Endothelial cell of umbilical vein (primary cell): ENCODE measurements around the gene INHA. TPM values are rescaled to one million over a fixed set of nuclear protein-coding genes. Genes with fewer than 3 reads are reported as not detected.

Source experiments
- BruUV-seq: library from RNA; stranded (reverse); fragments of 400-500 nt; replicated peaks from 2 replicates; lab custom pipeline; 2021; lab: Mats Ljungman, UMichigan
- CTCF ChIA-PET: fragments of 300-600, 350-600 bp; sonication (Branson Sonifier 250); formaldehyde crosslinking; loops from one replicate; lab custom pipeline; 2021; ENCODE audit warnings: antibody characterized with exemption, inconsistent platforms; lab: Charles Lee
- POLR2A ChIA-PET: fragments of 300-600, 350-600 bp; sonication (Branson Sonifier 250); formaldehyde crosslinking; loops from one replicate; lab custom pipeline; 2021; ENCODE audit warnings: antibody characterized with exemption, inconsistent platforms; lab: Charles Lee
- DNase-seq: peaks from one replicate; pipeline ENCODE4 v3.0.0-alpha.2; 2011; ENCODE audit warnings: low read depth, low spot score
- FAIRE-seq: peaks from 2 replicates; lab custom pipeline; 2011; peaks lifted over from hg19 to GRCh38; lab: Jason Lieb, UNC
- H2AFZ ChIP-seq: 2 replicates; pipeline ENCODE4 v1.6.0; 2012; ENCODE audit warnings: low read depth, low read length, control low read depth, inconsistent platforms
- H3K27ac ChIP-seq: 2 replicates; pipeline ENCODE4 v1.5.1; 2011; ENCODE audit warnings: low read depth, mild to moderate bottlenecking, control low read depth, low read length, moderate library complexity; ENCODE audit not compliant: insufficient read depth
- H3K27me3 ChIP-seq, 2 experiments: 2 replicates each; pipeline versions ENCODE4 v1.6.0 to v1.6.1; 2011; ENCODE audit warnings: low read length in 2 of 2, mixed read lengths in 1 of 2; ENCODE audit not compliant: control insufficient read depth in 2 of 2, insufficient read depth in 2 of 2
- H3K36me3 ChIP-seq, 2 experiments: 2 replicates in 1 of 2; 3 replicates in 1 of 2; pipeline ENCODE4 v1.5.1; 2011; ENCODE audit warnings: low read length in 2 of 2, mild to moderate bottlenecking in 1 of 2, moderate library complexity in 1 of 2; ENCODE audit not compliant: control insufficient read depth in 2 of 2, insufficient read depth in 2 of 2; ENCODE audit errors: extremely low read depth in 1 of 2
- H3K4me1 ChIP-seq: 3 replicates; pipeline ENCODE4 v1.5.1; 2011; ENCODE audit warnings: mild to moderate bottlenecking, low read length; ENCODE audit not compliant: control insufficient read depth, insufficient read depth; ENCODE audit errors: extremely low read depth
- H3K4me2 ChIP-seq: 2 replicates; pipeline ENCODE4 v1.6.1; 2011; ENCODE audit warnings: low read length, control low read depth, mixed read lengths; ENCODE audit not compliant: insufficient read depth
- H3K4me3 ChIP-seq, 3 experiments: fragments of 200-600 bp in 1 of 3; sonication (generic), shearing (Covaris generic) in 1 of 3; replicated peaks in 1 of 3; 2 replicates each; pipeline ENCODE4 v1.5.1; 2011 to 2016; ENCODE audit warnings: control low read depth in 3 of 3, low read length in 3 of 3, mild to moderate bottlenecking in 2 of 3, inconsistent platforms in 1 of 3, low read depth in 1 of 3, moderate library complexity in 1 of 3; ENCODE audit not compliant: insufficient read depth in 1 of 3
- H3K79me2 ChIP-seq: 2 replicates; pipeline ENCODE4 v1.6.0; 2012; ENCODE audit warnings: low read length, inconsistent platforms; ENCODE audit not compliant: control insufficient read depth, insufficient read depth
- H3K9ac ChIP-seq: replicated peaks from 2 replicates; pipeline ENCODE3; 2011; ENCODE audit warnings: low read length, control low read depth; ENCODE audit not compliant: insufficient read depth; ENCODE audit errors: extremely low read depth
- H3K9me1 ChIP-seq: replicated peaks from 3 replicates; pipeline ENCODE4 v1.6.0; 2011; ENCODE audit warnings: mild to moderate bottlenecking, low read length; ENCODE audit not compliant: control insufficient read depth, insufficient read depth; ENCODE audit errors: extremely low read depth
- H3K9me3 ChIP-seq: replicated peaks from 2 replicates; pipeline ENCODE4 v1.5.1; 2012; ENCODE audit warnings: low read length, inconsistent platforms; ENCODE audit not compliant: control insufficient read depth, insufficient read depth
- H4K20me1 ChIP-seq: replicated peaks from 2 replicates; pipeline ENCODE3; 2011; ENCODE audit warnings: mild to moderate bottlenecking, low read length; ENCODE audit not compliant: control insufficient read depth, insufficient read depth; ENCODE audit errors: extremely low read depth
- FOS ChIP-seq: IDR thresholded peaks from 2 replicates; pipeline ENCODE4 v1.6.1; 2011; ENCODE audit warnings: mild to moderate bottlenecking, low read length, moderate library complexity, borderline replicate concordance; ENCODE audit not compliant: insufficient read depth
- POLR2A ChIP-seq: IDR thresholded peaks from 2 replicates; pipeline ENCODE4 v1.6.1; 2012; ENCODE audit warnings: low read depth, mild to moderate bottlenecking, control low read depth, low read length
- POLR2AphosphoS5 ChIP-seq: IDR thresholded peaks from 2 replicates; pipeline ENCODE4 v1.6.1; 2012; ENCODE audit warnings: low read depth, mild to moderate bottlenecking, control low read depth, low read length, moderate library complexity; ENCODE audit not compliant: insufficient read depth
- dilution Hi-C: fragments of 300-500 bp; cut with MboI; formaldehyde crosslinking; loops from one replicate; pipeline ENCODE4 v1.15.0; 2019; ENCODE audit warnings: low sequenced_read_pairs; ENCODE audit not compliant: extremely low pct_ligation_motif_present
- intact Hi-C: fragments of 100-400 bp; cut with micrococcal nuclease; formaldehyde crosslinking; loops from one replicate; pipeline ENCODE4 v1.10.0; 2022
- polyA plus RNA-seq, 4 experiments: library from polyadenylated mRNA; depleted of rRNA in 3 of 4; stranded (reverse) in 3 of 4; unstranded in 1 of 4; fragments of >200 nt; gene quantifications; 2 replicates each; pipeline versions ENCODE4 v1.2.1 to v1.2.3, GENCODE V29; 2011 to 2012; ENCODE audit warnings: missing spikeins in 1 of 4
- total RNA-seq: library from RNA; stranded (reverse); gene quantifications from 2 replicates; pipeline ENCODE4 v1.2.3, GENCODE V29; 2021
- TF ChIP-seq, protein P1 (sequence below), 2 donors: IDR thresholded peaks; 1 replicate in 1 of 2; 2 replicates in 1 of 2; pipeline ENCODE4 v1.5.1; 2011; ENCODE audit warnings: low read length in 2 of 2, mild to moderate bottlenecking in 2 of 2, moderate library complexity in 2 of 2, control low read depth in 1 of 2, inconsistent platforms in 1 of 2, low read depth in 1 of 2; ENCODE audit not compliant: insufficient read depth in 1 of 2; ENCODE audit errors: extremely low read depth in 1 of 2
- TF ChIP-seq, protein P2 (sequence below): IDR thresholded peaks from 2 replicates; pipeline ENCODE4 v1.6.1; 2011; ENCODE audit not compliant: insufficient read depth, insufficient read length

INHA gene
- total and polyA plus RNA-seq, 2 donors (not counting 3 experiments of a cell fraction or from before 2014, with no cell fraction given): 0.06 TPM; not detected in 1

DNA sequence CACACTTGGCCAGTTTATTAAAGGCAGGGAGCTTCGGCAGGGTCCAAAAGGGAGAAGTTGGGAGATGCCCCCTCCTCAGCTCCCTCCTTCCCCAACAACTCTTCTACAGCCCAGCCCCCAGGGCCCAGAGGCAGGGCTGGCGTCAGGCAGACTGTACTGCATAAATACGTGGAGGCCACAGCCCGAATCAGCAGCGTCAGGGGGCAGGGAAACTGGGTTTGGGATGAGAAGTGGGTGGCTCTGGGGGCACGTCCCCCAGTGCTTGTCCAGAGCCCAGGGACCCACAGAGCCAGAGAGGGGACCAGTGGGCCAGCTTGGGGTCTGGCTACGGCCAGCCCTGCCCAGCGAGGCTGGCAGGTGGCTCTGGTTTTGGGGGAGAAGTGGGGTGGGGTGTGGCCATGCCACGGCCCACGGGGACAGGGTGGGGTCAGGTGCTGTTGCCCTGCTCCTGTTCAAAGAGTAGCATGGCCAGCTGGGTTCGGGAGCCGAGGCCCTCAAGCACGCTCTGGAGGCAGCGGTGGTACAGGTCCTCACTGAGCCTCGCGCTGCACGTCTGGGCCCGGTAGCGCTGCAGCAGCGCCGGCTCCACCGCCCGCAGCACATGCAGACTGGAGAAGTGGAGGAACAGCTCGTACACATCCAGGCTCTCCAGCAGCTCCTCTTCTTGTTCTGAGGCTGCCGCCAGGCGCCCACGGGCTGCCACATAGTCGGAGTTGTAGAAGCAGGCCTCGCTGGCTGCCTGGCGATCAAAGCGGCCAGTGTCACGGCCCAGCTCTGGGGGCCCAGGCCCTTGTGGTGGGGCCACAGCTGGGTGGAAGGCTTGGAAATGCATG is 32.9 kb upstream of the INHA start:
- Histone ChIP-seq H3K4me1 (peaks cover 7% of the 10 kb centered on the region), H3K9me1 (no peaks in the 10 kb centered on the region), H3K4me3 (no peak overlapping the region), H4K20me1 (no peaks in the 10 kb centered on the region), H2AFZ (no peak overlapping the region), H3K27ac (no peak overlapping the region), H3K4me2 (no peak overlapping the region), H3K27me3 (peaks cover 15 to 16% of the 10 kb centered on the region in 2 experiments), H3K79me2 (no peaks in the 10 kb centered on the region), H3K9ac (no peak overlapping the region), H3K9me3 (no peaks in the 10 kb centered on the region), H3K36me3 (no peaks in the 10 kb centered on the region)
- no peak for DNase-seq
- dilution Hi-C loops (no loop called here), intact Hi-C loops (no loop called here)
- TF ChIP-seq, protein P1, sequence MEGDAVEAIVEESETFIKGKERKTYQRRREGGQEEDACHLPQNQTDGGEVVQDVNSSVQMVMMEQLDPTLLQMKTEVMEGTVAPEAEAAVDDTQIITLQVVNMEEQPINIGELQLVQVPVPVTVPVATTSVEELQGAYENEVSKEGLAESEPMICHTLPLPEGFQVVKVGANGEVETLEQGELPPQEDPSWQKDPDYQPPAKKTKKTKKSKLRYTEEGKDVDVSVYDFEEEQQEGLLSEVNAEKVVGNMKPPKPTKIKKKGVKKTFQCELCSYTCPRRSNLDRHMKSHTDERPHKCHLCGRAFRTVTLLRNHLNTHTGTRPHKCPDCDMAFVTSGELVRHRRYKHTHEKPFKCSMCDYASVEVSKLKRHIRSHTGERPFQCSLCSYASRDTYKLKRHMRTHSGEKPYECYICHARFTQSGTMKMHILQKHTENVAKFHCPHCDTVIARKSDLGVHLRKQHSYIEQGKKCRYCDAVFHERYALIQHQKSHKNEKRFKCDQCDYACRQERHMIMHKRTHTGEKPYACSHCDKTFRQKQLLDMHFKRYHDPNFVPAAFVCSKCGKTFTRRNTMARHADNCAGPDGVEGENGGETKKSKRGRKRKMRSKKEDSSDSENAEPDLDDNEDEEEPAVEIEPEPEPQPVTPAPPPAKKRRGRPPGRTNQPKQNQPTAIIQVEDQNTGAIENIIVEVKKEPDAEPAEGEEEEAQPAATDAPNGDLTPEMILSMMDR (IDR thresholded peaks at IDR 0.05; ENCODE audit: extremely low read depth in 1 of 2, insufficient read depth in 1 of 2, low read depth in 1 of 2, low read length in 2 of 2): no peak
- TF ChIP-seq POLR2AphosphoS5 (no peak), POLR2A (no peak), FOS (no peak)
- TF ChIP-seq, protein P2, sequence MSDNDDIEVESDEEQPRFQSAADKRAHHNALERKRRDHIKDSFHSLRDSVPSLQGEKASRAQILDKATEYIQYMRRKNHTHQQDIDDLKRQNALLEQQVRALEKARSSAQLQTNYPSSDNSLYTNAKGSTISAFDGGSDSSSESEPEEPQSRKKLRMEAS: no peak
- no peak for FAIRE-seq
- ChIA-PET CTCF (interaction anchor here (1.0 to 4.9 kb wide), 8 partner anchors 9 to 151 kb away, joined by 3 to 47 read pairs (median 8); a partner anchor contains a TSS), POLR2A (no interaction called here)
- BruUV-seq: no TSS peak
